ENCODE results near the gene MLLT10.

Gene MLLT10

DNA sequence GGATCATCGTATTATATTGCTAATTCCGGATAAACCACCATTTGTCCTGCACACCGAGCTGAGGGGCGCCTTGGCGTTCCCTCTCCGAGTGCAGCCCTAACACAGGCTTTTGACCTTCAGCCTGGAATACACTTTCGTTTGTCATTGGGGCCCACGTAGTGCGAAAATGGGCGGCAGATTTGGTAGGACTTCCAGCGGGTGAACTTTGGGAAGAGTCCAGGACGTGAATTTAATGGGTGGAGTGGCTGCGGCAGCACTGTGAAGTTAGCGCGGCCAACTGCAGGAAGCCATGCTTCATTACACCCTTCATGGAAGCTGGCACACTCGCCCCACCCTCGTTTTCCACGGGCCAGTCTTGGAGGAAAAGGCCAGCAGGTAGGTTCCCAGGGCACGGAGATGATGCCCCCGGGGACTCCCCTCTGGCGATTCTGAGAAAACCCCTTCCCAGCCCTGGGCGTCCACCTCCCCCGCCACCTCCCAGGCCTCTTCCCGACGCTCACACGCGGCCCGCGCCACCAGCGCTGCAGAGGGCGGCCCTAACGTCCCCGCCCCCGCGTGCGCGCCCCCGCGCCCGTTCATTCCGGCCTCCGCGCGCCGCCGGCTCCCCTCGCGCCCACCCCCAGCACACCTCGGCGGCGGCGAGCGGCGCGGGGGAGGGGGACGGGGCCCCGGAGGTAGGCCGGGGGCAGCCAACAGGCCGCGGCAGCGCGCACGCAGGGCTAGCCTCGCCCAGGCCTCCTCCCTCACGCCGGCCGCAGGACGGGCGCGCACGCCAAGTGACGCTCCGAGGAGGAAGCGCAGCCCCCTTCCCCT, at the start of gene MLLT10:
TSS of gene MLLT10 (plus strand) at position 766 of the 813 bp plus-strand sequence. CDS start 413 bp downstream, outside the sequence.
- no peaks in the 10 kb centered on the region for H3K9me3 Mint-ChIP-seq
- peaks cover 35% of the 10 kb centered on the region for H3K4me1 Mint-ChIP-seq (ENCODE audit: low read depth)
- H3K27me3 Mint-ChIP-seq, result no peaks in the 10 kb centered on the region
- H3K36me3 Mint-ChIP-seq (ENCODE audit: low read depth), result peaks cover 27% of the 10 kb centered on the region
- H3K4me3 Mint-ChIP-seq, result peak within 1 kb of the TSS; percentile 83
- peak within 1 kb of the TSS; percentile 95 for H3K27ac Mint-ChIP-seq
- peak; percentile 94 for DNase-seq

DNA sequence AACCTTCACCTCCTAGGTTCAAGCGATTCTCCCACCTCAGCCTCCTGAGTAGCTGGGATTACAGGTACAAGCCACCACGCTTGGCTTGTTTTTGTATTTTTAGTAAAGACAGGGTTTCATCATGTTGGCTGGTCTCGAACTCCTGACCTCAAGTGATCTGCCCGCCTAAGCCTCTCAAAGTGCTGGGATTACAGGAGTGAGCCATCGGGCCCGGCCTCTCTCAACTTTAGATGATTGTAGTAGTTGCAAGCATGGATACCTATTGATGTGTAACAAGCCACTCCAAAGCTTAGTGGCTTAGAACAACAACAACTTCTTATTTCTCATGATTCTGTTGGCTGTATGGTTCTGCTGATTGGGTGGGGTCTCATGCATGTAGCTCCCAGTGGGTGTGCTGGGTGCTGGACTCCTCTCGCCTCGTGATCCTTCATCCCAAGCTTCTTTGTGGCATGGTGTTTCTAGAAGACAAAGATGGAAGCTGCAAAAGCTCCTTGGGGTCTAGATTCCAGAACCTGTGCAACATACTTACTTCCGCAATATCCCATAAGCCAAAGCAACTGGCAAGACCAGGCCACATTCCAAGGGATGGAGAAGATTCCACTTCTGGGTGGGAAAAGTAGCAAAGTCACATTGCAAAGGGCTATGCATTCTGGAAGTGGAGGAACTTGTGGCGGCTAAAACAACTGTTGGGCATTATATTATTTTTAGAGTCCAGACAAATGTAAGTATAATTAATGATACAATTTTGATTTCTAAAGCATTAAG, 46.4 kb upstream of the MLLT10 start:
- no peak overlapping the region for H3K4me3 Mint-ChIP-seq
- H3K36me3 Mint-ChIP-seq (ENCODE audit: low read depth), result no peaks in the 10 kb centered on the region
- H3K27me3 Mint-ChIP-seq, result peaks cover 17% of the 10 kb centered on the region
- no peak overlapping the region for H3K27ac Mint-ChIP-seq
- H3K4me1 Mint-ChIP-seq (ENCODE audit: low read depth), result no peaks in the 10 kb centered on the region
- no peak for DNase-seq
- H3K9me3 Mint-ChIP-seq, result no peaks in the 10 kb centered on the region

DNA sequence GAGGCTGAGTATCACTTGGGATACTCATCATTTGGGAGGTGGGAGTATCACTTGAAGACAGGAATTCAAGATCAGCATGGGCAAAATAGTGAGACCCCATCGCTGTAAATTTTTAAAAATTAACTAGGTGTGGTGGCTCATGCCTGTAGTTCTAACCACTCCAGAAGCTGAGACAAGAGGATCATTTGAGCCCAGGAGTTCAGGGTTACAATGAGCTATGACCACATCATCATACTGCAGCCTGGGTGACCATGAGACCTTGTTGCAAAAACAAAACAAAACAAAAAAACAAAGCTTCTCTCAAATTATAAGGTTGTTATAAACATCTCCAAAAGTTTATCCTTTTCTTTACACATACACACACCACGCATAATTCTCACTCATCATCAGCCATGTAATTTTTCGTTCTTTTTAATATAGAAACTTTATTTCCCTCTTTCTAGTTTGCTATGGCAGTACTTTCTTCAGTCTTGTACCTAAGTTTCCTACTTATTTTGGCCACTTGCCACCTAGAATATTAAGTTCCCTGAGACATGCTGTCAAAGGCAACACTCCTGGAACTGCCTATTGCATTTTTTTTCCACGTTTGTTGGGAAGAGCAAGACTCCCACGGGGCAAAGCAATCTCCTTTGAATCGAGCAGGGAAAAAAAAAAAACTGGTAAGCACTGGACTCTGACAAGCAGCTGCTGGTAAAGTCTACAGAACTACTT, 45.6 kb upstream of the MLLT10 start:
- peaks cover 24% of the 10 kb centered on the region for H3K27me3 Mint-ChIP-seq
- no peak overlapping the region for H3K4me3 Mint-ChIP-seq
- H3K36me3 Mint-ChIP-seq (ENCODE audit: low read depth), result no peaks in the 10 kb centered on the region
- H3K4me1 Mint-ChIP-seq (ENCODE audit: low read depth), result no peaks in the 10 kb centered on the region
- DNase-seq, result no peak
- H3K9me3 Mint-ChIP-seq, result no peaks in the 10 kb centered on the region
- no peak overlapping the region for H3K27ac Mint-ChIP-seq

DNA sequence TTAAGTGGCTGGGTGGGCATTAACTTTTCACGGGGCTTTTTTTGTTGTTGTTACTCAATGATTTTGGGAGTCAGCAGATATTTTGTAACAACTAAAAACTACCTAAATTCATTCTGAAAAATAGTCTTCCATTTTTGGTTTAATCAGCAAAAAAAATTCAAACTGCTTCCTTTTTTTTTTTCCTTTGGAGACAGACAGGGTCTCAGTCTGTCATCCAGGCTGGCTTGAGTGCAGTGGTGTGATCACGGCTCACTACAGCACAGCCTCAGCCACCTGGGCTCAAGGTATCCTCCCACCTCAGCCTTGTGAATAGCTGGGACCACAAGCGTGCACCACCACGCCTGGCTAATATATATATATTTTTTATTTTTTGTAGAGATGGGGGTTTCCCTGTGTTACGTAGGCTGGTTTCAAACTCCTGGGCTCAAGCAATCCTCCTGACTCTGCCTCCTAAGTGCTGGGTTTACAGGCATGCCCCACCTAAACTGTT, 45.0 kb upstream of the MLLT10 start:
- Mint-ChIP-seq H3K4me3 (no peak overlapping the region), H3K9me3 (no peaks in the 10 kb centered on the region), H3K36me3 (ENCODE audit: low read depth) (no peaks in the 10 kb centered on the region), H3K27me3 (peaks cover 30% of the 10 kb centered on the region), H3K27ac (no peak overlapping the region), H3K4me1 (ENCODE audit: low read depth) (peaks cover 1% of the 10 kb centered on the region)
- DNase-seq, result no peak

DNA sequence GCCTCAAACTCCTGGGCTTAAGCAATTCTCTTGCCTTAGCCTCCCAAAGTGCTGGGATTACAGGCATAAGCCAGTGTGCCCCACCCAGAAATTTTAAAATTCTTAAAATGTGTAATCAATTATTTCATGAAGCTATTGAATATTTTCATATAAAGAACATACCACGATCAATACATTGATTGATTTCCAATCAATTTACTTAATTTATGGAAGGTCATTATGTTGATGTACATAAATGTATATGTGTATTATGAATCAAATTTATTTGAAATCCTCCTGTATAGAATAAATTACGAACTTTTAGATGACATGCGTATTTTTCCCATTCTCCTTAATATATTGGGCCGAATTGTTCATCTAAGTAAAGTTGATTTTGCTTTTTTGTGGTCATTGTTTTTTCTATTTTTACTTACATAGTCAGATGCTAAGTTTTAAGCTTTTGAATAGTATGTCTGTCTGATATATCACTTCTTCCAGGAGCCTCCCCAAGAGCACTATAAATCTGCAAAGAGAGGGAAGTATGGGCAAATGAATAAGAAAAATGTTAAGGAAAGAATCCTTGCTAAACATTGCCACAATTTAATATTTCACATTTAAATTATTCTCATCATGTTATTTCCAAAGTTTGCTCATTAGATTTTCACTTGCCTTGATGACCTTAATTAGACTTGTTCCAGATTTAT, 43.9 kb upstream of the MLLT10 start:
- Mint-ChIP-seq H3K27me3 (peaks cover 36% of the 10 kb centered on the region), H3K4me3 (no peak overlapping the region), H3K9me3 (no peaks in the 10 kb centered on the region), H3K27ac (no peak overlapping the region), H3K36me3 (ENCODE audit: low read depth) (no peaks in the 10 kb centered on the region), H3K4me1 (ENCODE audit: low read depth) (peaks cover 7% of the 10 kb centered on the region)
- DNase-seq, result no peak

DNA sequence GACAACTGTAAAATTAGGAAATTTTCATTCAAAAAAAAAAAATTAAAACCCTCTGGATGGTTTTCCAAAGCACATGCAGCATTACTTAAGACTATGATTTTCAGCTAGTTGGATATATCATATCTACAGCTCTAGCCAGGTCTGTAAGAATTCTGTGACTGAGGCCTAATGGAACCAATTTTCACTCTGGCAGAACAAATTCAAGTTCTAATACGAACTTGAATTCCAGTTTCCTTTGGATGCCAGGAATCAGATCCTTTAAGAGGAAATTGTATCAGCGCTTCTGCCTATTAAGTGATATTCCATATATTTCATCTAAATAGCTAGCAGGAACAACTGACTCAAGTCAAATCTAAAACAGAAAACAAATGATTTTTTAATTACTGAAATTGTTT, 43.3 kb upstream of the MLLT10 start:
- Mint-ChIP-seq H3K27ac (no peak overlapping the region), H3K4me3 (no peak overlapping the region), H3K9me3 (no peaks in the 10 kb centered on the region), H3K36me3 (ENCODE audit: low read depth) (no peaks in the 10 kb centered on the region), H3K27me3 (peaks cover 40% of the 10 kb centered on the region), H3K4me1 (ENCODE audit: low read depth) (peaks cover 12% of the 10 kb centered on the region)
- no peak for DNase-seq

DNA sequence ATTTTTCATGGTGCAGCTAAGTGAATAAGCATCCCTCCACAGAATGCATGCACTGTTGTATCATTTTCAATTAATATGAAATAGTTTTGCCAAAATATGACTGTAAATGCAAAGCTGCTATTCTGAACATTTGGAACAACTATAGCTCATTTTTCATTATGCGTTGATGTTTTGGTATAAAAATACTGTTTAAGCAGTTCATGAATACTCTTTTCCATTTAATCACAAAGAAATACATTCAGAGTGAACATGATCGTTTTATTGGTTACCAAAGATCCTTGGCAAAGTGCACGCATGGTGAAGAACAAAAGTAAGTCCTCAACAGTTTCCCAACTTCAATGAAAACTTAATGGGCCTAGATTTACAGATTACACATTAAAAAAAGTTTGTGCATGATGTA, 41.6 kb upstream of the MLLT10 start:
- no peaks in the 10 kb centered on the region for H3K36me3 Mint-ChIP-seq (ENCODE audit: low read depth)
- no peak overlapping the region for H3K27ac Mint-ChIP-seq
- H3K4me1 Mint-ChIP-seq (ENCODE audit: low read depth), result peaks cover 14% of the 10 kb centered on the region
- no peak overlapping the region for H3K4me3 Mint-ChIP-seq
- DNase-seq, result no peak
- peaks cover 46% of the 10 kb centered on the region for H3K27me3 Mint-ChIP-seq
- no peaks in the 10 kb centered on the region for H3K9me3 Mint-ChIP-seq

DNA sequence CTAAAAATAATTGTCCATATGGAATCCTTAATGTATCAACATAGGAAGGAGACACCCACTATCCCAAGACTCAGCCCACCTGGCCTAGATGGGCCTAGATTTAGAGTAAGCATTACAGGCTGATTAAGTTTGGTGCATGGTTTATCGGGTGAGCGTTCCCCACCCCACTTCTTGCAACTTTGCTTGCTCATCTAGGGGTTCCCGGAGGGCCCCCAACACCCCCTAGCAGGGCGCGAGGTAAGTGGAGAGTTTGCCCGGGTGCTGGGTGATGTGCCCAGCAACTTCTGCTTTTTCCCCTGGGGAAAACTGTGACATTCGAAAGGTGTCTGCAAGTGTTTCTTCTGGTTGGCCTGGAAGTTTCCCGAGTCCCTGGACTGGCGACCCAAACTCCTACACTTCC, 40.2 kb upstream of the MLLT10 start:
- no peak for DNase-seq
- H3K27me3 Mint-ChIP-seq, result peaks cover 55% of the 10 kb centered on the region

DNA sequence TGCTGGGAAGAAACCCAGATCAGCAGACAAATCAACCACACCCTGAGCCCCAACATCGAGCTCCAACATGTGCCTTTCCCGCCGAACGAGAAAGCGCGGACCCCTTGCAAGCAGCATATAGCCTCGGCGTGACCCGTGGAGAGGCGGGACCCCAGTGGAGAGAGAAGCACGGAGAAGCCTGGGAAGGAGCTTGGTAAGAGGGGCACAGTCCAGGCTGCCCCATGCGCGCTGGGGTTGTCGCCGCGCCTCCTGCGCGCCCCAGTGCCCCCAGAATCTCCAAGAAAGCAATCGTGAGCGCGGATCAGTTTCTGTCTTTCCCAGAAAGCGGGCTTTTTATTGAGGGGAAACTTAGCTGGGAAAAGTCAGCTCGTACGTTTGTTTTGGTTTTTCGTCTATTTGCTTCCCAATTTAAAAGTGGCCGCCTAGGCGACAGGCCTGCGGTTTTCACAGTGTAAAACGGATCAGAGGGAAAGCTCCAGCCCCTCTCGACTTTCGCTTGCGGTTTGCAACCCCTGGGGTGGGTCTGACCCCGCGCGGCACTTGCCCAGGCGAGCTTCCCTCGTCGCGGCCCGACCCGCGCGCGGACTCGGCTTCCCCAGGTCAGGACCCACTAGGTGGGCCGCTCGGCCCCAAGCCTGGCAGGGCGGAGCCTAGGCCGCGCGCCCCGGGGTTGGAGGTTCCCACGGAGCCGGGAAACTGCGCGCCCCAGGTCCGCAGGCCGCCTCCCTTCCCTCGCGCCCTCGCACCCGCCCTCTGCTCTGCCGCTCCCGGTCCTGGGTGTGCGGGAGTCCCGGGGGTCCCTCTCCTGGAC, 39.6 kb upstream of the MLLT10 start:
- peaks cover 16% of the 10 kb centered on the region for H3K4me1 Mint-ChIP-seq (ENCODE audit: low read depth)
- peak; percentile 52 for DNase-seq
- no peak overlapping the region for H3K27ac Mint-ChIP-seq
- no peaks in the 10 kb centered on the region for H3K9me3 Mint-ChIP-seq
- H3K36me3 Mint-ChIP-seq (ENCODE audit: low read depth), result no peaks in the 10 kb centered on the region
- H3K27me3 Mint-ChIP-seq, result peaks cover 61% of the 10 kb centered on the region
- H3K4me3 Mint-ChIP-seq, result peak overlapping the region; percentile 81

More for the DNA sequence above, 40.2 kb upstream of the MLLT10 start:
- Mint-ChIP-seq H3K4me1 (ENCODE audit: low read depth) (peaks cover 16% of the 10 kb centered on the region), H3K27ac (no peak overlapping the region), H3K9me3 (no peaks in the 10 kb centered on the region), H3K4me3 (peak overlapping the region; percentile 70), H3K36me3 (ENCODE audit: low read depth) (no peaks in the 10 kb centered on the region)

DNA sequence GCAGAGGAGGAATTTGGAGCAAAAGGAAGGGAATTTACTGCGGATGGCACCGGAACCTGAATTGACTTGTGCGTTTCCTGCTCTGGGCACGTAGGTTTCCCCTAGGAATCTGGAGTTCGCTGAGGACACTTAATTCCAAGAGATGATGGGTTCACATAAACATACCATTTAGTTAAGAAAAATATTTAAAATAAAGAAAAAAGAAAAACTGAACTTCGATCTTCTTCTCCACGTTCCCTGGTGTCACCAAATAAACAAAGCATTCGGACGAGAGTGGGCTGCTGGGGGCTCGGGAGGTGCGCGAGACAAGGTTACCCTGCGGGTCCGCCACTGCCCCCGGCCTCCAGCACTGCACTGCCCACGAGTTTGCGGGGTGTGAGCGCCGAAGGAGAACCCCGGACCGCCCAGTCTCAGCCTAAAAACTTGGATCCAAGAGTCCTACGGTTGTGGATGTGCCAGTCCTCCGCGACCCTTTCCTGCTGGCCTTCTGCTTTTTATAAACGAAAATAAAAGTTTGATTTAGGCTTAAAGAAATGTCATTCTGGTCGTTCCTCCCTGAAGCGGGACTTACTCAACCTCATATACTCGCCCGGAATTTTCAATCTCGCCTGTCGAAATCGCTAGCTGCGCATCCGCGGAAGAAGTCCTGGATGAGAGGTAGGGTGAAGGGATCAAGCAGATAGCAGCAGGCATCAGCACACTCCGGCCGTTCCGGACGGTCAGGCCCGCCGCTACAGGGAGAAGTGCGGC, 38.9 kb upstream of the MLLT10 start:
- Mint-ChIP-seq H3K4me1 (ENCODE audit: low read depth) (peaks cover 23% of the 10 kb centered on the region), H3K36me3 (ENCODE audit: low read depth) (no peaks in the 10 kb centered on the region), H3K9me3 (no peaks in the 10 kb centered on the region), H3K27me3 (peaks cover 69% of the 10 kb centered on the region), H3K4me3 (peak overlapping the region; percentile 81), H3K27ac (no peak overlapping the region)
- peak; percentile 40 for DNase-seq

DNA sequence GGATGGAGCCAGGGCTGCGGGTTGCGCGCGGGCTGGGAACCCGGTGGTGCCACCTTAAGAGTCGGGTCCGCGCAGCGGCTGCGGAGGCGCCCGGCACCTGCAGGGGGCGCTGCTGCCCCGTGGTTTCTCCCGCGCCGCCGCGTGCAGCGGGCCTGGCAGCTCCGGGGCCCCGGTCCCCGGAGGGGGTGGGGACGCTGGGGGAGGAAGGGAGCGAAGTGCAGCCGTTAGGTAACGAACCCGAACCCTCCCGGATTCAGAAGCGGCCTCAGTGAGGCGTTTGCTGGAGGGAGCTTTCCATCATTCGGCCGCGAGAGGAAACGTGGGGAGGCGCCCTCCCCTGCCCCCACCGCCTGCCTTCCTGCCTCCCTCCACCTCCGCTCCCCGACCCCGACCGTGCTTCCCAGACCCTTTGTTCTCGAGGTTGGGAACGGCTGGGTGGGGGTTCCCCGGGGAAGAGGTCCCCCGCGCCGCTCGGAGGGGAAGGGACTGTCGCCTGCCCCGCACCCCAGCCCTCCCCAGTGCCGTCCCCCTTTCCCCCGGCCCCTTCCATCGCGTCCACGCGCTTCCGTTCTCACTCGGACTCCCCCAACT, 38.2 kb upstream of the MLLT10 start:
- H3K27ac Mint-ChIP-seq, result no peak overlapping the region
- peak; percentile 95 for DNase-seq
- peaks cover 76% of the 10 kb centered on the region for H3K27me3 Mint-ChIP-seq
- H3K4me3 Mint-ChIP-seq, result peak overlapping the region; percentile 81
- H3K9me3 Mint-ChIP-seq, result no peaks in the 10 kb centered on the region
- peaks cover 23% of the 10 kb centered on the region for H3K4me1 Mint-ChIP-seq (ENCODE audit: low read depth)
- H3K36me3 Mint-ChIP-seq (ENCODE audit: low read depth), result no peaks in the 10 kb centered on the region

DNA sequence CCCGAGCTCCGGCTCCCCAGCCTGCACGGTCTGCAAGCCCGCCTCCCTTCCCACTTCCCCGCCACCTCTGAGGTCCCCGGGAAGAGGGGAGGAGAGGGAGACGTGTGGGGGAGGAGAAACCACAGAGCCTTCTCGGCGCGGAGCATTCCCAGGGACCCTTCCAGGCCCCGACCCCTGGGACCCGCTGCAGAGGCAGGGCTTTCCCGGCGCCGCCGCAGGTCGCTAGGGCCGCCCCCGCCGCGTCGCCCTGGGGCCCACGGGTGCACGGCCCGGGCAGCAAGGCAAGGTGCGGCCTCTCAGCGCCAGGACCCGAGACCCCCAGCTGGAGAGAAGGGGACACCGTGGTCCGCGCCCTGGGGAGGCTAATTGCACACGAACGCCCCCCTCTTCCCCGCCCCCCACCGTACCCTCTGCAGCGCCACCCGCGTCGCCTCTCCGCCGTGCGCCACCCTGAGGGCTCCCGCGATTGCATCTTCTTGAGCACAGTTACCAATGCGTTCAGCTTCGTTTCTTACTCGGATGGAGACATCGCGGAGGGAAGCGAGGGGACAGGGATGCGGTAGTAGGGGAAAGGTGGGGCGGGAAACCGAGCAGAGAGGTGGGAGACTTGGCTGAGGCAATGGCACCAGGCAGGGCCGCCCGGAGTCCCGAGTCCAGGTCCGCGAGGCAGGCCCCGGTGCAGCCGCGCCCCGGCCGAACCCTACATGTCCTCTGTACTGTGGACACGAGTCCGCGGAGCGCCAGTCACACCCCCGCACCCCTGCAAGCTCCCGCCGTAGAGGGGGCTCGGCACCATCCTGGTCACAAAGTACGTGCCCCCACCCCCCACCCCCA, 37.5 kb upstream of the MLLT10 start:
- Mint-ChIP-seq H3K27me3 (peaks cover 76% of the 10 kb centered on the region), H3K4me3 (peak overlapping the region; percentile 81), H3K27ac (no peak overlapping the region), H3K9me3 (no peaks in the 10 kb centered on the region), H3K4me1 (ENCODE audit: low read depth) (peaks cover 23% of the 10 kb centered on the region), H3K36me3 (ENCODE audit: low read depth) (no peaks in the 10 kb centered on the region)
- peak; percentile 77 for DNase-seq
